ENCODE results near the gene RNF151.

- TF ChIP-seq POU6F1 (CRISPR knock-in tag; IDR thresholded peaks at IDR 0.05; ENCODE audit: borderline replicate concordance, low read depth): no peak
- no peak for TF ChIP-seq PATZ1 (CRISPR knock-in tag; IDR thresholded peaks at IDR 0.05; ENCODE audit: borderline replicate concordance)
- TF ChIP-seq PPARA (CRISPR knock-in tag; IDR thresholded peaks at IDR 0.05; ENCODE audit: borderline replicate concordance): no peak
- TF ChIP-seq CREB5 (CRISPR knock-in tag; IDR thresholded peaks at IDR 0.05; ENCODE audit: low read depth): no peak
- TF ChIP-seq SNAI2 (CRISPR knock-in tag; IDR thresholded peaks at IDR 0.05): no peak
- TF ChIP-seq BACH2 (CRISPR knock-in tag; IDR thresholded peaks at IDR 0.05; ENCODE audit: borderline replicate concordance): no peak
- no peak for TF ChIP-seq ARNTL (CRISPR knock-in tag; IDR thresholded peaks at IDR 0.05; ENCODE audit: borderline replicate concordance, low read depth)
- no peak for TF ChIP-seq ISL1 (CRISPR knock-in tag; IDR thresholded peaks at IDR 0.05)
- no peak for TF ChIP-seq ZNF70 (CRISPR knock-in tag; IDR thresholded peaks at IDR 0.05)
- no peak for TF ChIP-seq GLIS3 (CRISPR knock-in tag; IDR thresholded peaks at IDR 0.05)
- TF ChIP-seq TCF4 (CRISPR knock-in tag; IDR thresholded peaks at IDR 0.05; ENCODE audit: borderline replicate concordance): no peak
- TF ChIP-seq OSR1 (CRISPR knock-in tag; IDR thresholded peaks at IDR 0.05): no peak
- TF ChIP-seq RARB (CRISPR knock-in tag; IDR thresholded peaks at IDR 0.05): no peak
- no peak for TF ChIP-seq ZNF8 (CRISPR knock-in tag; IDR thresholded peaks at IDR 0.05)
Observed at GRCh38 chr16:1977875-1978268, 11.2 kb downstream of the RNF151 start.

Measured in SK-N-SH treated with all-trans-retinoic acid at 6 μM for 48 hours (cell line).